ENCODE results near the gene BTBD6. TPM values are rescaled to one million over a fixed set of nuclear protein-coding genes. Genes with fewer than 3 reads are reported as not detected.
"Not testable (repeated sequence)": the region's sequence is repeated elsewhere in the genome, so short reads cannot be mapped to it uniquely, and the experiment has no call there.

The BTBD6 gene
- total and polyA plus RNA-seq, 2 experiments from 2014 or later, result 5.3 to 77.5 TPM

DNA sequence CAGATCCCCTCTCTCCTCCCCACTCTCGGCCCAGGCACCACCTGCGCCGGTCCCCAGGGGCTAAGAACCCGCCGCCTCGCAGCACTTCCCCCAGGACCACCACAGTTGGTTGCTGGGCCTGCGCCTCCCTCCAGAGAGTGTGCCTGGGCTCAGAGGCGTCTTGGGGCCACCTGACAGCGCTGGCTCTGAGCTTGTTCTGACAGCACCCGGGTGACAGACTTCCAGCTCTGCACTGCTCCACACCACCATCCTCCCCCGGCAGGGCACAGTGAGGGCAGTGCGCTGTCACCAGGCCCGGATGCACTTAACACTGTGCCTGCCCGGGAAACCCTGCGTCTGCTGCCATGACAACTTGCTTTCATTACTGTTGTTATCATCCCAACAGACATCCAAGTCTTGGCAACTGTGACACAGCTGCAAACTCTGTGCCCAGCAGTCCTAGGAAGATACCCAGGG, 45.8 kb downstream of the BTBD6 start:
- Histone ChIP-seq H3K9ac (no peak overlapping the region), H4K20me1 (ENCODE audit: insufficient read depth) (peaks cover 9% of the 10 kb centered on the region; the same call in 1 of the 2 replicates), H3K36me3 (ENCODE audit: low read depth) (no peaks in the 10 kb centered on the region), H2AFZ (no peak overlapping the region), H3K4me3 (no peak overlapping the region), H3K9me2 (ENCODE audit: insufficient read depth) (no peaks in the 10 kb centered on the region), H3K27ac (0 out of 2 replicates have a peak overlapping the region, but pooled peaks have one; percentile 3), H3K4me1 (ENCODE audit: insufficient read depth) (no peaks in the 10 kb centered on the region), H3F3A (ENCODE audit: insufficient read depth) (no peaks in the 10 kb centered on the region), H3K79me2 (ENCODE audit: insufficient read depth) (peaks cover 100% of the 10 kb centered on the region), H3K27me3 (replicated peaks; ENCODE audit: insufficient read depth) (no peaks in the 10 kb centered on the region), H3K4me2 (ENCODE audit: unreplicated experiment) (no peak overlapping the region), H3K9me3 (ENCODE audit: low read depth) (no peaks in the 10 kb centered on the region)
- TF ChIP-seq EZH2phosphoT487 (IDR thresholded peaks at IDR 0.05; ENCODE audit: insufficient read depth, low read depth), result no peak
- in situ Hi-C loops (cut with MboI), result no loop called here
- peak; percentile 63 for DNase-seq
- 61 to 67% methylated on average over 15 of the region's 15 CpGs for WGBS, 2 experiments (ENCODE audit: low coverage in 1 of 2, low lambda C conversion rate in 2 of 2, missing lambda C conversion rate in 2 of 2)

DNA sequence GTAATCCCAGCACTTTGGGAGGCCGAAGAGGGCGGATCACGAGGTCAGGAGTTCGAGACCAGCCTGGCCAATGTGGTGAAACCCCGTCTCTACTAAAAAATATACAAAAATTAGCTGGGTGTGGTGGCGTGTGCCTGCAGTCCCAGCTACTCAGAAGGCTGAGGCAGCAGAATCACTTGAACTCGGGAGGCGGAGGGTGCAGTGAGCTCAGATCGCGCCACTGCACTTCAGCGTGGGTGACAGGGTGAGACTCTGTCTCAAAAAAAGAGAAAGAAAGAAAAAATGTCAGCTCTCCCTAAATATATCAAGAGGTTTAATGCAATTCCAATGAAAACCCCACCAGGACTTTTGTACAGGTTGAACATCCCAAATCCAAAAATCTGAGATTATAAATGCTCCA, 49.0 kb downstream of the BTBD6 start:
- H3K9me2 ChIP-seq (ENCODE audit: insufficient read depth); H3K27me3 ChIP-seq (replicated peaks; ENCODE audit: insufficient read depth); H3K4me3 ChIP-seq; H3K36me3 ChIP-seq (ENCODE audit: low read depth); H3K9ac ChIP-seq; H3K27ac ChIP-seq; H2AFZ ChIP-seq; H3K4me2 ChIP-seq (ENCODE audit: unreplicated experiment); H3F3A ChIP-seq (ENCODE audit: insufficient read depth); DNase-seq; H3K4me1 ChIP-seq (ENCODE audit: insufficient read depth); H3K9me3 ChIP-seq (ENCODE audit: low read depth); in situ Hi-C loops (cut with MboI); H4K20me1 ChIP-seq (ENCODE audit: insufficient read depth): not testable (repeated sequence)
- 92 to 98% methylated on average over 11 of the region's 11 CpGs for WGBS, 2 experiments (ENCODE audit: low coverage in 1 of 2, low lambda C conversion rate in 2 of 2, missing lambda C conversion rate in 2 of 2)
- H3K79me2 ChIP-seq (ENCODE audit: insufficient read depth), result peaks cover 77% of the 10 kb centered on the region

DNA sequence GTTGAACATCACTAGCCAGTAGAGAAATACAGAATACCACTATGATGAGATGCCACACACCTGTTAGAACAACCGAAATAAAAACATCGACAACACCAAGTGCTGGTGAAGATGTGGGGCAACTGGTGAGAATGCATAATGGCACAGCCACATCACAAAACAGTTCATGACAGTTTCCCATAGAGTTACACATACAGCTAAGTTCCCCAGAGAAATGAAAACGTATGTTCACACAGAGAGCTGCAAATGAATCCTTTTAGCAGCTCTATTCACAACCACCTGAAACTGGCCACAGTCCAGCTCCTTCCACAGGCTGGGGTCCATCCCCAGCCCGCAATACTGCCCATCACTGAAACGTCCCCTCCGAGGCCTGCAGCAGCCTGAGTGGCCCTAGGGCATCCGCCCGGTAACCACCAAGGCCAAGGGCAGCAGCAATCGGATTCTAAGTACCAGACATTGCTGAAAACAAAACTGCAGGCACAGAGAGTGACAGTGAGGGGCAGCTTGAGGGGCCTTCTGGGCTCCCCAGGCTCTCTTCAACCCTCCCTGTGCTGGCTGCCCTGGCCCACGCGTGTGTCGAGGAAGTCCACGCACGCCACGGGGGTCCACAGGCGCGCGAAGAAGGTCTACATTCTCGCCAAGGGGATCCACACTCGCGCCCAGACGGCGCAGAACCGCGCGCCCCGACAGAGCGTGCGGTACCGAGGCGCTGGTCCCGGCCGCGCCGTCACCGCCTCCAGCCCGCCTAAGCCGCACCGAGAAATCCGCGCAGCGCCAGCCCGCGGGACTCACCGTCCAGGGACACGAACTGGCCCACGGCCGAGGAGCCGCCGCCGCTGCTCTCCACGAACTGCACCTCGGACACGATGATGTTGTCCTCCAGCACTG, 51.6 kb downstream of the BTBD6 start:
- Histone ChIP-seq H3K9me3 (ENCODE audit: low read depth) (no peaks in the 10 kb centered on the region), H3K4me2 (ENCODE audit: unreplicated experiment) (peak overlapping the region; percentile 71), H3K9me2 (ENCODE audit: insufficient read depth) (no peaks in the 10 kb centered on the region), H3K36me3 (ENCODE audit: low read depth) (no peaks in the 10 kb centered on the region), H3K4me3 (peak overlapping the region; percentile 73), H3K27ac (peak overlapping the region; percentile 77), H3K79me2 (ENCODE audit: insufficient read depth) (peaks cover 51% of the 10 kb centered on the region), H3K27me3 (replicated peaks; ENCODE audit: insufficient read depth) (no peaks in the 10 kb centered on the region), H3K4me1 (ENCODE audit: insufficient read depth) (no peaks in the 10 kb centered on the region), H2AFZ (peak overlapping the region; percentile 77), H3F3A (ENCODE audit: insufficient read depth) (no peaks in the 10 kb centered on the region), H4K20me1 (ENCODE audit: insufficient read depth) (no peaks in the 10 kb centered on the region; the same call in 1 of the 2 replicates), H3K9ac (peak overlapping the region; percentile 85)
- peak; percentile 71 for DNase-seq
- in situ Hi-C loops (cut with MboI), result no loop called here
- TF ChIP-seq EZH2phosphoT487 (IDR thresholded peaks at IDR 0.05; ENCODE audit: insufficient read depth, low read depth), result no peak
- TF ChIP-seq EZH2 (IDR thresholded peaks at IDR 0.05; ENCODE audit: insufficient read depth, poor library complexity, severe bottlenecking), result no peak
- 5 to 8% methylated on average over 49 to 54 of the region's 54 CpGs for WGBS, 2 experiments (ENCODE audit: low coverage in 1 of 2, low lambda C conversion rate in 2 of 2, missing lambda C conversion rate in 2 of 2)

Other genes starting within 250 kb of the BTBD6 start
- 25.5 and 27.5 TPM in 2 replicates for gene CDCA4, start 227.4 kb upstream of the BTBD6 start, total RNA-seq (2014; rRNA removed; shearing (Covaris generic))
- 24.0 and 26.8 TPM in 2 replicates for gene CDCA4, start 227.4 kb upstream of the BTBD6 start, polyA plus RNA-seq (2016; fragmentation: Nextera tagmentation; extraction: Ambion mirVana)
- not detected in 2 replicates for gene GPR132, start 183.1 kb upstream of the BTBD6 start, total RNA-seq (2014; rRNA removed; shearing (Covaris generic))
- gene GPR132, start 183.1 kb upstream of the BTBD6 start, polyA plus RNA-seq (2016; fragmentation: Nextera tagmentation; extraction: Ambion mirVana), result not detected in 2 replicates
- 0.13 and 1.5 TPM in 2 replicates for gene JAG2, start 79.8 kb upstream of the BTBD6 start, total RNA-seq (2014; rRNA removed; shearing (Covaris generic))
- gene JAG2, start 79.8 kb upstream of the BTBD6 start, polyA plus RNA-seq (2016; fragmentation: Nextera tagmentation; extraction: Ambion mirVana), result 0.25 TPM in 1 of 2 replicates, not detected in the other
- 6.3 and 8.6 TPM in 2 replicates for gene NUDT14, start 67.2 kb upstream of the BTBD6 start, total RNA-seq (2014; rRNA removed; shearing (Covaris generic))
- gene NUDT14, start 67.2 kb upstream of the BTBD6 start, polyA plus RNA-seq (2016; fragmentation: Nextera tagmentation; extraction: Ambion mirVana), result 10.8 and 12.4 TPM in 2 replicates
- 27.0 and 47.8 TPM in 2 replicates for gene BRF1, start 52.5 kb downstream of the BTBD6 start, total RNA-seq (2014; rRNA removed; shearing (Covaris generic))
- 10.5 and 11.0 TPM in 2 replicates for gene BRF1, start 52.5 kb downstream of the BTBD6 start, polyA plus RNA-seq (2016; fragmentation: Nextera tagmentation; extraction: Ambion mirVana)
- 36.7 and 39.7 TPM in 2 replicates for gene PACS2, start 66.2 kb downstream of the BTBD6 start, total RNA-seq (2014; rRNA removed; shearing (Covaris generic))
- gene PACS2, start 66.2 kb downstream of the BTBD6 start, polyA plus RNA-seq (2016; fragmentation: Nextera tagmentation; extraction: Ambion mirVana), result 9.9 and 10.0 TPM in 2 replicates
- gene TEX22, start 150.0 kb downstream of the BTBD6 start, total RNA-seq (2014; rRNA removed; shearing (Covaris generic)), result 0.13 and 0.43 TPM in 2 replicates
- 0.27 and 0.46 TPM in 2 replicates for gene TEX22, start 150.0 kb downstream of the BTBD6 start, polyA plus RNA-seq (2016; fragmentation: Nextera tagmentation; extraction: Ambion mirVana)
- 37.0 and 50.3 TPM in 2 replicates for gene MTA1, start 171.3 kb downstream of the BTBD6 start, total RNA-seq (2014; rRNA removed; shearing (Covaris generic))
- gene MTA1, start 171.3 kb downstream of the BTBD6 start, polyA plus RNA-seq (2016; fragmentation: Nextera tagmentation; extraction: Ambion mirVana), result 8.1 and 9.6 TPM in 2 replicates
- 149 and 188 TPM in 2 replicates for gene CRIP2, start 226.3 kb downstream of the BTBD6 start, total RNA-seq (2014; rRNA removed; shearing (Covaris generic))
- gene CRIP2, start 226.3 kb downstream of the BTBD6 start, polyA plus RNA-seq (2016; fragmentation: Nextera tagmentation; extraction: Ambion mirVana), result 317 and 319 TPM in 2 replicates
- gene CRIP1, start 238.4 kb downstream of the BTBD6 start, total RNA-seq (2014; rRNA removed; shearing (Covaris generic)), result 1.8 and 12.3 TPM in 2 replicates
- gene CRIP1, start 238.4 kb downstream of the BTBD6 start, polyA plus RNA-seq (2016; fragmentation: Nextera tagmentation; extraction: Ambion mirVana), result 32.7 and 37.7 TPM in 2 replicates
- 8.7 and 9.8 TPM in 2 replicates for gene TEDC1, start 242.7 kb downstream of the BTBD6 start, total RNA-seq (2014; rRNA removed; shearing (Covaris generic))
- gene TEDC1, start 242.7 kb downstream of the BTBD6 start, polyA plus RNA-seq (2016; fragmentation: Nextera tagmentation; extraction: Ambion mirVana), result 4.0 and 6.4 TPM in 2 replicates

Measured in GM23248 (cell line).